D341Med (cell line): ENCODE measurements around the gene MRPS17.
A peak's percentile ranks its signal among the peaks of the same experiment; 100 is the strongest.

Source experiments
- DNase-seq: peaks from one replicate; pipeline ENCODE4 v3.0.0; 2012; ENCODE audit warnings: low spot score

Gene MRPS17

DNA sequence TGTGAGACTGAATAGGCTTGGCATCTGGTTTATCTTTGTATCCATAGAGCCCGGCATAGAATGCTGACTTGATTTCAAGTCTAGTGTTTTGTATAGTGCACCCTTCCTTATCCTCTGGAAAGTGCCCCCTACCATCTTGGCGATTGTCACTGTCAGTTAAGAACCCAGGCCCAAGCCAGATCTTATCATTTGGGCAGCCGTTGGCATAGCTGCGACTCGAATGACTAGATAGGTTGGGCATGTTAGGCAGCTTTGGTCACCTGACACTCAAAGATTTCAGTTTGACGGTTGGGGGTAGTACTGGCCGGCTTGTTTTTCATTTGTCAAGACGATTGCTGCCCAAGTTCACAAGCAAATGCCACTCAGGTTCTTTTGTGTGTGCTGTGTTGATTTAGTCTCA is 19.3 kb downstream of the MRPS17 start:
- DNase-seq, result no peak

DNA sequence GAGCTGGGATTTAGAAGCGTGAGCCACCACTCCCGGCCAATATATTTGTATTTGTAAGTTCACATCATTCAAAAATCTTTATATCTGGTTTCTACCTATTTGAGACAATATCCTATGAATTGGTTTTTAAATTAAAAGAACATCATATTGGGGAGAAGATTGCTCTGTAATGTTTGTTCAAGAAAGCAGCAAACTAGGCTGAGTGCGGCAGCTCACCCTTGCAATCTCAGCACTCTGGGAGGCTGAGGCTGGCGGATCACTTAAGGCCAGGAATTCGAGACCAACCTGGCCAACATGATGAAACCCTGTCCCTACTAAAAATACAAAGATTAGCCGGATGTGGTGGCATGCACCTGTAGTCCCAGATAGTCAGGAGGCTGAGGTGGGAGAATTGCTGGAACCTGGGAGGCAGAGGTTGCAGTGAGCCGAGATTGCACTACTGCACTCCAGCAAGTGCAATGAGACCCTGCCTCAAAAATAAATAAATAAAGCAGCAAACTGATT is 22.1 kb downstream of the MRPS17 start:
- DNase-seq, result no peak

DNA sequence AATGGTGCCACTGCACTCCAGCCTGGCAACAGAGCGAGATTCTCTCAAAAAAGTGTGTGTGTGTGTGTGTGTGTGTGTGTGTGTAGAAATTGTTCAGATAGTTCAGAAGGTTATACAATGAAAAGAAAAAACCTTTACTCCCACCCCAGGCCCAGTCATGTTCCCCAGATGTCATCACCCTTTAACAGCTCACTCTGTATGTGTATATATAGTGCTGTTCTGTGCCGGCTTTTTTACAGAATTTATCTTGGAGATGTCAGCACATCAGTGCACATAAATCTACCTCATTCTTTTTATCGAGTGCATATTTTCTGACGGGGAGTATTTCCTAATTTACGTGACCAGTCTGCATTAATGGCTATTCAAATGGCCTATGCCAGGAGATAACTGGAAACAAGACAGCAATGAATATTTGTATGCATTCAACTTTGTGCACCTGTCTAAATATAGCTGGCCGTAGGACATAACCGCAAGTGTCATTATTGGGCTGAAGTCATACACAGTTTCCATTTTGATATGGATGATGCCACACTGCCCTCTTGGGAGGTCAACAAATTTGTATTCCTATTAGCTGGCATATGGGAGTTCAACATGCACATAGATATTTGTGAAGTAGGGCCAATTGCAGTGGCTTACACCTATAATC is 24.4 kb downstream of the MRPS17 start:
- DNase-seq, result no peak

DNA sequence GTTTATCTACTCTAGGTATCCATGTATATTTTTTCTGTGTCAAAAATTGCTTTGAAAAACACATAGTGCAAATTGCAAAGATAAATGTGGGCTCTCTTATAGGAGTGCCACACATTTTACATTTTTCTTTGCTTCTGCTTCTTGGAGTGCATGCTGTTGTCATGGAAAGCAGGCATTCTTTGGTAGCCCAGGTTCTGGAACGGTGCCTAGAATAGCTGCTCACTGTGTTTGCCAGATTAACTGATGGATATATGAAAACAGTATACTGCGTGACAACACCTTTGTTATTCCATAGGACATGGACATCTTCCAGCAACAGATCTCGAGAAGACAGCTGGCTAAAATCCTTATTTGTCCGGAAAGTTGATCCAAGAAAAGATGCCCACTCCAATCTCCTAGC is 26.2 kb downstream of the MRPS17 start:
- DNase-seq, result peak; percentile 37

DNA sequence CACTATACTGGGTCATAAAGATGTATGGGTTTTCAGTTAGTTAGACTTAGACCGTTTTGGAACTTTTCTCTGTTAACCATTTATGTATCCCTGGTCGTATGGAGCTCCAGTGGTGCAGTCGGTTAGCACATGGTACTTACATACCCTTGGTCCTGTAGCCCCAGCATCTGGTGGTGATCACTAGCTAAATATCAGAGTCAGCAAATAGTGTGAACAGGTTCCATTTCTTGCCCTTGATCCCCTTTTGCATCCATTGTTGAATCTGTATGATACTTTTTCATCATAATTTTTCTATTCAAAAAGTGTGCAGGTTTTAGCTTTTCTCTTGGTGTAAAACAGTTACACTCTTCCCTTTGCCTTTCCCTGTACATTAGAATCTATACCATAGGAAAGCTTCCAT is 28.6 kb downstream of the MRPS17 start:
- no peak for DNase-seq

DNA sequence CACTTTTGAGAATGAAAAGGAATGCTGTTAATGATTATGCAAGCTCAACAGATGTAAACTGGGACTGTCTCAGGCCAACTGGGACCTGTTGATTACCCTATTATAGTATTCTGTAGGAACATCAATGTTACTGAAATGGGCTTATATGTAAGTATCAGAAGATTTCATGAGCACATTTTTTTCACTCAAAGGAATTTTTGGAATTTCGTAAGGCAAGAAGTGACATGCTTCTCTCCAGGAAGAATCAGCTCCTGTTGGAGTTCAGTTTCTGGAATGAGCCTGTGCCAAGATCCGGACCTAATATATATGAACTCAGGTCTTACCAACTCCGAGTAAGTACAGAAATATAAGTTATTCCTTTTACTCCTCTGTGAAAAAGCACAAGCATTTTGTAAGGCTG is 31.9 kb downstream of the MRPS17 start:
- no peak for DNase-seq

DNA sequence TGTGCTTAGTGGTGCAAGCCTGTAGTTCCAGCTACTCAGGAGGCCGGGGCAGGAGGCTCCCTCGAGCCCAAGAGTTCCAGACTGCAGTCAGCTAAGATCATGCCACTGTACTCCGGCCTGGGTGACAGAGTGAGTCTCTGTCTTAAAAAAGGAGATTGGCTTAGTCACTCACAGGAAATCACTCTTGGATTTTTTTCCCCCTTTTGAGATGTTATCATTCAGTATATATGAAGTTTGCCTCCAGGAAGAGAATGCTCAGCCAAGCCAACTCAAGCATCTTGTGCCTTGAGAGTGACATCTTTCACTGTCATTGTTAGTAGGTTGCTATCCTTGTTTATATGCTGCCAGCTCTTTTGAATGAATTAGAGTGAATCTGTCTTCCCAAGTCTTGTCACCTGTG is 40.7 kb downstream of the MRPS17 start:
- DNase-seq, result no peak

DNA sequence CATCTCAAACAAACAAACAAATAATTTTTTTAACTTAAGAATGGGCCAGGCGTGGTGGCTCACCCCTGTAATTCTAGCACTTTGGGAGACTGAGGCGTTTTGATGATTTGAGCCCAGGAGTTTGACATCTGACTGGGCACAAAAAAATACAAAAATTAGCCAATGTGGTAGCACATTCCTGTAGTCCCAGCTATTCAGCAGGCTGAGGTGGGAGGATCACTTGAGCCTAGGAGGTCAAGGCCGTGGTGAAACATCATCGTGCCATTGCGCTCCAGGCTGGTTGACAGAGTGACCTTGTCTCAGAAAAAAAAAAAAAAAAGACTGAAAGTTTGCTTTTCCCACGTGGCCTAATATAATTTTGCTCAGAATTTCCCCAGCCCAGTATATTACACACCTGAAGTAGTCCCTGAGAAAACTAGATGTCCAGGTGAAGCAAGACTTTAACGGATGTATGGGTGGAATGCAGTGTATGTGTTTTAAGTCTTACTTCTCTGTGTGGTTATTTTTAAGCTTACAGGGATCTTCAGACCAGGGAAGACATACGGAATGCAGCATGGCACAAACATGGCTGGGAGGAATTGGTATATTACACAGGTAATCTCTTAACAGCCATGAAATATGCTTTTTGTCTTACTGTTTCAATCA is 45.3 kb downstream of the MRPS17 start:
- no peak for DNase-seq

DNA sequence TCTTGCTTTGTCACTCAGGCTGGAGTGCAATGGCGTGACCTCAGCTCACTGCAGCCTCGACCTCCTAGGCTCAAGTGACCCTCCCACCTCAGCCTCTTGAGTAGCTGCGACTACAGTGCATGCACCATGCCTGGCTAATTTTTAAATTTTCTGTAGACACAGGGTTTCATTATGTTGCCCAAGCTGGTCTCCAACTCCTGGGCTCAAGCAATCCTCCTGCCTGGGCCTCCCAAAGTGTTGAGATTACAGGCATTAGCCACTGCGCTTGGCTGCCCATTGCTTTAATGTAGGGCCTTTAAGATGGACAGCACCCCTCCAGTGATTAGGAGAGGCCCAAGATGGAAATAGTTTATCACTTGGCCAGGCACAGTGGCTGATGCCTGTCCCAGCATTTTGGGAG is 52.1 kb downstream of the MRPS17 start:
- DNase-seq, result no peak
